ENCODE measurements around the gene CDH23.

The CDH23 gene

DNA sequence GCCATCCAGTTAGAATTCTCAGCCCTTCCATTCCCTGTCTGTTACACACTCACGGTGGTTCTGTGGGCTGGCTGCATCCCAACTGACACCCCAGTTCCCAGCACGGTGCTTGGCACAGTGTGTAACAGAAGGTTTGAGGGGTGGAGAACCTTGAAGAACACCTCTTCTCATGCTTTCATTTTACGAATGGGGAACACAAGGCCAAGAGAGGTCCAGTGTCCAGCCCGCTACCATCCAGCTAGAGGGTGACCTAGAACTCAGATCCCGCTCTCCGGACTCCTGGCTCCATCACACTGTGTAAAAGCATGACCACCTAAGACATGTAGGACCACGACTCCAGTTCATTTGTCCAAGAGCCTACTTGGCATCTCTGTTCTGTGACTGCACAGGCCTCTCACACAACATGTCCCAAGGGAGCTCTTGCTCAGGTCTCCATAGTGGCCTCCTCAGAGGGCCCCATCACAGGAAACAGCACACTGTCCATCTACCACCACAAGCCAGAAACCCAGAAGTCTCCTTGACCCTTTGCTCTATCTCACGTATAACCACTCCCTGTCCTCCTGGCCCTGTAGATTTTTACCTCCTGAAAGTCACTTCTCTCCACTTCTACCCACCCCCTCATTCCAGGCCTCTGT is 2.8 kb upstream of the CDH23 start:
- no peak for FAIRE-seq

DNA sequence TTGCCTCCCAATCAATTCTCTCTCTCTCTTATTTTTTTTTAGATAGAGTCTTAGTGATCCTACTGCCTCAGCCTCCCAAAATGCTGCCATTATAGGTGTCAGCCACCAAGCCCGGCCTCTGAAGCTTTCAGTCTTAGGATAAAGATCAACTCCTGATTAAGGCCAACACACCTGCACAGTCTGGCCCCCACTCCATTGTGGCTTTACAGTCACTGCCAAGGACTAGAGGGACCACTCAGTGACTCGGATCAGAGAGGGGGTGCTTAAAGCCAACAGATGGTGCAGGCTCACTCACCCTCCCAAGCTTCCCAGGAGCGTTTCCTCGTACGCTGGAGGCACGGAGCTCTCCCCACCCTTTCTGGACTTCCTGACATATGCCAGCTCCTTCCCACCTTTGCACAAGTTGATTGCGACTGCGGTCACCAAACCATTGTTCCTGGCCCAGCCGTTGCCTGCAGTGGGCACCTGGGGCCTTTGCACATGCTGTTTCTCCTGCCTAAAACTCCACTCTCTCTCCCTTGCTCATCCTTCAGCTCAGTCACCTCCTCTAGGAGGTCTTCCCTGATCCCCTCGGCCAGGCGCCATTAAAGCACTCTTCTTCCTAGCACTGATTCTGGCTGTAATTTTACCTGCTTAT is 1.7 kb upstream of the CDH23 start:
- no peak for FAIRE-seq

DNA sequence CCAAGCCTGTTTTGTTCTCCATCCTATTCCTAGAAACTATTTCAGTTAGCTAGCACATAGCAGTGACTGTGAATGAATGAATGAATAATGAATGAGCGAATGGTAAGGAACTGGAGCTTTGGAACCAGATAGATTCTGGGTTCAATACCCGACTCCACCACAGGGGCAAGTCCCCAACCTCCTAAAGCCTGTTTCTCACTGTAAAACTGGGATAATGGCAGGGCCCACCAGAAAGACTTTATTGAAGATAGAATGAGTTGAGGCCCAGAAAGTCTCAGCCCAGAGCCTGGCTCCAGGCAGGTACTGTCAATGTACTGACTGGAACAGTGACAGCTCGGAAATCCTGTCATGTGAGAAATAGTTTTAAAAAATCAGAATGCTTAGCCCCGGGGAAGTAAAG is 1.1 kb upstream of the CDH23 start:
- FAIRE-seq = no peak

DNA sequence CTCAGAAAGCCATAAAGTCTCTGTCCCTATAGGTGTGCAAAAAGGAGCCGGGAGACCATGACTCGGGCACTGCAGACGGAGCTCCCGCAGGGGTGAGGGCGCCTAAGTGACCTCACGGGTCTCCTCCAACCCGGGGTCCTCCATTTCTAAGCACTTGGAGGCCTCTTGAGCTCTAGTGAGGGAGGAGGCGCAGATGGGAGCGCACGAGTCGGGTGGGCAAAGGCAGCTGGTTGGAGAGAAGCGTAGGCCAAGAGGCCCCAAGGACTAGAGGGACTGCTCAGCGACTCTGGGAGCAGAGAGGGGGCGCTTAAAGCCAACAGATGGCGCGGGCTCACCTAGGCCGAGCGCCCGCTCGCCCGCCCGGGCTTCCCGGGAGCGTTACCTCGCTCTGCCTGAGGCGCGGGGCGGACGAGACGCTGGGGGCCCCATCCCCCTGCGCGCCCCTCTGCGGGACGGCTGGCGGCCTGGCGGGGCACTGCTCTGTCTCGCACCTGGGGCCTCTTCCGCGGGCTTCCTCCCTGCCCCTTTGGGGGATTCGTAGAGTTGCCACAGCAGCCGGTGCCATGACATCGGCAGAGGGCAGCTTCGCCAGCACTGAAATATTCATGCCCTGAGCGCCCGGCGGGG is 523 bp upstream of the CDH23 start:
- no peak for FAIRE-seq

DNA sequence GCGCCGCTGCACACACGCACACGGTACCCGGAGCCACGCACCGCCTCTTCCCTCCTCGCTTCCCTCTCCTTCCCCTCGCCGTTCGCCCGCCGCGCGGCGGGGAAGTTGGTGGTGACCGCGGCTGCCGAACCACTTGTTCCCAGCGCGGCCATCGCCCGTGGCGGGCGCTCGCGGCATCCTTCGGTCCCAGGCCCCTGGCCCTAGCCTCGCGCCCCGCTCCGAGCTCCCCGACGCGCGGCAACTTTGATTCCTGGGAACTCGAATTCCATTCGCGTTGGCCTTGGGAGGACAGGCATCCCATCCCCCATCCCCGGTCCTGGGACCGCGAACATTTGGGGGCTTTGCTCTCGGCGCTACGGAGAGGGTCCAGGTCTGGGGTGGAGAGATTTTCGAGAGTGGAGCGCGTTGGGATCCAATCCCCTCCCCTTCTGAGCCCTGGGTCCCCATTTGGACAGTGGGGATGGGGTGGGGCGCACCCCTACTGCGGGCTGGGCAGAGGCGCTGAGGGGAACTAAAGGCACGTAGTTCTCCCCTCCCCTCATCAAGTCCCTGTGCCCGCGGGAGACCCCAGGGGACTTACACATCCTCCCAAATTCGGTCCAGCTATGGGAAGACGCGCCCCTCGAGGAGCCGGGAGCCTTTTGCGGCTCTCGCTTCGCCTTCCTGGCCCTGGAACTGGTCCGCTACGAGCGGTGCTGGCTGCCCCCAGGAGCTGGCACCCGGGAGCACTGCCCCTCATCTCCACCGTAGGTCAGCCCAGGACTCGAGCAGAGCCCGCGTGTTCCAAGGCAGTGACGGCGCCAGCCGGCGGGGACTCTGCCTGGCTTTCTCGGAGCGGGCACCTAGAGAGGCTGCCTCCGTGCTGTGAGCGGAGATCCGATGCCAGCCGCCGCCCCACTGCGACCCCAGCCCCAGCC is 834 bp downstream of the CDH23 start:
- no peak for FAIRE-seq

DNA sequence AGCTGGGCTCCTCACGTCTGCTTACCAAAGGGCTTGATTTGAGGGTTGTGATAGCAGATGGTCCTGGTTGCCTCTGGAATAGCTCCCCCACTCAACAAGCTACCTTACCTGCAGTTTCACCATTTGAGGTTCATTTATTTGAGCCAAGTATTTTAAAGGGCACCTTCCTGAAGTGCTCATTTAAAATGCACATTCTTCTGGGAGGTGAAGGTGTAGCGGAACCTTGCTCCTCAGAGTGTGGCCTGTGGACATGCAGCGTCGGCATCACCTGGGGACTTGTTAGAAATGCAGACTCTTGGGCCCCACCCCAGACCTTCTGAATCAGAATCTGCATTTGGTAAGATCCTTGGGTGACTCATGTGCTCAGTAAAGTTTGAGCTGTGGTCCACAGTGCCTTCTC is 2.3 kb downstream of the CDH23 start:
- no peak for FAIRE-seq

DNA sequence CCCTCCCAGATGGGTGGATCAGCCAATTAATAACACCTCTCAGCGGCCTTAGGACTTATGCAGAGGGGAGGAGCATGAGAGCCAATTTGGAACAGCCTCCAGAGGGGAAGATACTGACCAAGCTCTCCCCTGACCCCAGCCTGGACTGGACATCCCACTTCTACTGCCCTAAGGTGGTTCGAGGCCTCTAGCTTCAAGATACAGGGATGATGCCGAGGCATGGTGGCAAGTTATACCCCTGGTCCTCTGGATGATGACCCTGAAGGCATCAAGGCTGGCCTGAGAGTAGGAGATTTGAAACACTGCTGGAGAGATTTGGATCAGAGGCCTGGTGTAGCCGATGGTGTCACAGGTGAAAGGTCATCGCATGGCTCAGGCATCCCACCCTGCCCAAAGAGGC is 3.2 kb downstream of the CDH23 start:
- no peak for FAIRE-seq

DNA sequence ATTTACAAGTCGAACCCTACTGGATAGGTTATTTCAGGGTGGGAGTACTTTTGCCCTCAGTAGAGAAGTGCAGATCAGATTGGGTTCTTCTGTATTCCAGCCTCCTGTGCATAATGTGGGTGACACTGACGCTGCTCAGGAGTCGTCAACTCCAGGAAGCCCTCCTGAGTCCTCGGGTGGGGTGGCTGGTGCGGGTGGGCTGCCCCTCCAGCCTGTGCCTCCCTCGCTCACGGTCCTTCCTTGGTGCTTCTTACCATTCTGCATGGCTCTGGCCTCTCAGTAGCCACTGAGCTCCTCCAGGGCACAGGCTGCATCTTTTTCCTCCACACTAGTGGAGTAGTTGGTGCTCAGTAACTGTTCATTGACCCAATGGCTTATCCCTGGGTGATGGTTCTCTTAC is 4.3 kb downstream of the CDH23 start:
- FAIRE-seq = no peak

DNA sequence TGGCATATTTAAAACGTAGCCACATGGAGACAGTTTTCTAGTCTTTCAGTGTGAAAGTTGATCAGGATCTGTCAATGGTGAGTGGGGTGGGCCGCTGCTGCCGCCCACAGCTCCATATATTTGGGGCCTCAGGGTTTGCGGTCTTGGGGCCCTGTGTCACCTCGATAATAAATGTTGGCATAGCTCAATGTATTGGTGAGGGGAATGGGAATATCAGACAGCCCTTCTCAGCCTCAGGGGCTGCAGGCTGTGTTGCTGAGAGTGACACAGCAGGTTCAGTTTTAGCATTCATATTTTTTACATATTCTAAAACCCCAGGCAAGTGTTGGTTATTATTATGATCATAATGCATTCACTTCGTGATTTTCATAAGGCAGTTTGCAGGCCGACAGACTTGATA is 5.3 kb downstream of the CDH23 start:
- FAIRE-seq = no peak

DNA sequence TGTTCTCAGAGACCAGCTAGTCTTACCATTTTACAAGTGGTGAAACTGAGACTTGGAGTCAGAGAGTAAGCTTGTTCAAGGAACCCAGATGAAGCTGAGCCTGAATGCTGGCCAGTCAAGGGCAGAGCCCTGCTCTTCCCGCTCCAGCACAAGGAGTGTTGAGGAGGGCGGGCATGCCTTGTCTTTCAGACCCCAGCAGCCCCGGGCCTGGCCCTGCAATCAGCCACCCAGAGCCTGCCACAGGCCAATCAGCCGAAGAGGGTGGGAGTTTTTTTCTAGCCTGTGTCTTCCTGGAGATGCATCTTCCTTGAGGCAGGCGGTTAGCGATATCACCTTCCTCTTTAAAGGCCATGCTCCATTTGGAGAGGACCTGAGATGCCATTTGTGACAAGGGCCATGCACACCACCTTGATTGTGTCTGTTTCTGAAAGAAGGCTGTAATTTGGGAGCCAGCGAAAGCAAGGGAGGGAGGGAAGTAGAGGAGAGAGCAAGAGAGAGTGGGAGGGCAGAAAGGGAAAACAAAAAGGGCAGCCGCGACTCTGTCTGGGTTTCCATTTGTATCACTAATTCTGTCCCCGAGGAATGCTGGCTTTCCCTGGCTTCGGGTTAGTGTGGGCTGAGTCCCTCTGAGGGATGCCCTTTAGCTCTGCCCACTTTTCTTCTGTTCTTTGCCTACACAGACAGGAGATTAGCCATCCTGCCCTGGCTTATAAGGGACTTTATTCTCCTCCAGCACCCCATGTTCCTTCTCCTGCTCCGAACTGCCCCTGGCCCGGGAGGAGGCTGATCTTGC is 8.0 kb downstream of the CDH23 start:
- no peak for FAIRE-seq

DNA sequence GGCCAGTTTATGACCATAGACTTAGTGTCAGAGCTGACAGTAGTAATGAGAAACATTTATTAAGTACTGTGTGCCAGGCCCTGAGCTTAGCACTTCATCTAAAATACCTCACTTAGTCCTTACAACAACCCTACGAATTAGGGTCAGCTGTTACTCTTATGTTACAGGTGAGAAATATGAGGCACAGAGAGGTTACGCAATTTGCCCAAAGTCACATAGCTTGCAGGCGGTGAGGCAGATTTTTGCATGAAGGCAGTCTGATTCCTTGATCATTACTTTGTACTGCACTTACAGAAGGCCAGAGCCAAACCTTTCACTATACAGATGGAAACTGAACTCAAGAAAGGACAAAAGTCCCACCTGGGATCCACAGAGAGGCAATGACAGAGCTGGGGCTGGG is 10.2 kb downstream of the CDH23 start:
- no peak for FAIRE-seq

DNA sequence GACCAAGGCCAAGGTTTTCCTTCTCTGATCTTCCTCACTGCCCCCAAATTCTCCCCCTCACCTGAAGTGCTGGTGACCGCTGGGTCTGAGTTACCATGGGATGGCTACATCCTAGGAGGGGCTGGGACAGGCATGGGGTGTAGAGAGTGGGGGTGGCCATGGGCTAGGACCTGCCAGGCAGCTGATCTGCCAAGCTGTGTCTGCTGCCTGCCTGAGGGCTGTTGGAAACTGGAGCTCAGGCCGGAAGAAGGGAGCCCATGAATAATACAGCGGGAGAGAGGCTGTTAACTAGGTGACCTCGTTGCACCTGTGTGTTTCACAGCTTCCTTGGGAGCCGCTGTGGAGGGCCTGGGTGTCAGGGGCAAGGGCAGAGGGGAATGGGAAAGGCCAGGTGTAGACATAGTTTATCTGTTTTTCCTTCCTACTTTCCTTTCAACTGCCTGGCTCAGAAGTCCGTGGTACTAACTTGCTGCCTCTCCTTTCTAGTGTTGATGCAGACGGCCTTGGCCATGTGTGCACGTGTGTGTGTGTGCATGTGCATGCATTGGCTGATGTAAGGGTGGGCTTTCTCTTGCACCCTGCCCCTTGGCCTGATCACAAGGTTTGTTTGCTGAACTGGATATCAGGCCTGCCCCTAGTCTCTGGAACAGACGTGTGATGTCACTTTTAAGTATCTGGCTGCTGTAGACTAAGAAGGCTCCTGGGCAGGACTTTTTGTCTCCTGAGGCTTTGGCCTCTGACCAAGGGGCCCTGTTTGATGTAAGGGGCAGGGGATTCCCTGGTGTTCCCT is 11.9 kb downstream of the CDH23 start:
- no peak for FAIRE-seq

DNA sequence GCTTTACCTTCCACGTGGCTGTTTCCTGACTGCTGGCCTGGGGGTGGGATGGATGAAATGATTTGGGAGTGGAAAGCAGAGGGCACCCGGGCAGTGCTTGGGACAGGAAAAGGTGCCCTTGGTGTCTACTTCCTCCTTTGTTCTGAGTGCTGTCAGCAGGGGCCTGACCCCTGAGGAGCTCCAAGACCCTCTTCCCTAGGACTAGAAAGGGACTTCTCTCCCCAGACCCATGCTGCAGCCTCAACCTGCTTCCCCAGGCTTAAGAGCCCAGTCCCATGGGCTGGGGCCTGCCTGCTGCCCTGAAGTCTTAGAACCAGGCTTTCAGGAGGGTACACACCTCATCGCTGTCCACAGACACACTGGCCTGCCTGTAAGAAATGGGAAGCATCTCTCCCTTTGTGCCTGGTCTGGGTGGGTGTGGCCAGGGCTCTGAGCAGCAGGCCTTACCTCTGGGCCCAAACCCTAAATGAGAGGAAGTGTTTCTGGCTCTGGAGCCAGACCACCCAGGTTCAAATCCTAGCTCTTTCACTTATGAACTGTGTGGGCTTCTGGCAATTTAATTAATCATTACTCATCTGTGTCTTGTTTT is 12.9 kb downstream of the CDH23 start:
- no peak for FAIRE-seq

DNA sequence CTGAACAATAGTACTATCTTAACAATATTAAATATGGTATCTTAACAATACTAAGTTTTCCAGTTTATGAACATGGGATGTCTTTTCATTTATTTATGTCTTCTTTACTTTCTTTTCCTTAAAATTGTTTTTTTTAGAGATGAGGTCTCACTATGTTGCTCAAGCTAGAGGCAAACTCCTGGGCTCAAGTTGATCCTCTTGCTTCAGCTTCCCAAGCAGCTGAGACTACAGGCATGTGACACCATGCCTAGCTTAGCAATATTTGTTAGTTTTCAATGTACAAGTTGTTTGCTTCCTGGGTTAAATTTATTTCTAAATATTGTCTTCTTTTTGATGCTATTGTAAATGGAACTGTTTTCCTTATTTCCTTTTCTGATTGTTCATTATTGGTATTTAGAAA is 16.9 kb downstream of the CDH23 start:
- no peak for FAIRE-seq

DNA sequence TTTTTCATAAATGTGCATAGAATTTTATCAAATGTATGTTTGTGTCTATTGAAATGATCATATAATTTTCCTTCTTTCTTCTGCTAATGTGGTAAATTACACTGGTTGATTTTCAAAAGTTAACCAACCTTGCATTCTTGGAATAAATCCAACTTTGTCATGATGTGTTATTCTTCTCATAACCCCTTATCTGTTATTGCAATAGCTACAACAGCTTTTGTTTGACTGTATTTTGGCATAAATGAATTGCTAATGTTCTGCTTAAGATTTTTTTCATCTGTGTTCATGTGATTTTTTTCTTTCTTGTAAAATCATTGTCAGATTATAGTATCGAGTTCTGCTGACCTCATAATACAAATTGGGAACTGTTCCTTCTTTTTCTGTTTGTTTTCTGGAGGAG is 17.6 kb downstream of the CDH23 start:
- FAIRE-seq = no peak

DNA sequence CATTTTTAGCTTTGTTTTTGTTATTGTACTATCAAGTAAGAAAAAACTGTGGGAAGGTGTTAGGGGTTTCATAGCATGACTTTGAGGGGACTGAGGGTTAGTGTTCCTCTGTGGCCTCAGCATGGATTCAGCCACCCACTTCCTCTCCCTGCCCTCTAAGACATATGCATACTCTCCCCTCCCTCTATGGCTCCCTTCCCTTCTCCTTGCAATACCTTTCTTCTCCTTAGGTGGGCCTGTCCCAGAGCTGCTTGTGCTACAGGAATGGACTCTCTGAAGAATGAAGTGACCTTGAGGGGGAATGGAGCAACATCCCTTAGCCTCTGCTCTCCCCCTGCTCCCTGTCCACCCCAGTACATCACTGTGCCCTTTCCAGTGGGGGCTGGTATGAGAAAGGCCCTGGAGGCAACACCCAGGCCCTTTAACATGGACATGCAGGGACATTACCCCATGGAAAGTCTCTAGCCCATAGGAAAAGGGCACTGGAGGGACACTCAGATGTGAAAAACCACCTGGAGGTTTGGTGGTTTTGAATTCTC is 22.4 kb downstream of the CDH23 start:
- no peak for FAIRE-seq

DNA sequence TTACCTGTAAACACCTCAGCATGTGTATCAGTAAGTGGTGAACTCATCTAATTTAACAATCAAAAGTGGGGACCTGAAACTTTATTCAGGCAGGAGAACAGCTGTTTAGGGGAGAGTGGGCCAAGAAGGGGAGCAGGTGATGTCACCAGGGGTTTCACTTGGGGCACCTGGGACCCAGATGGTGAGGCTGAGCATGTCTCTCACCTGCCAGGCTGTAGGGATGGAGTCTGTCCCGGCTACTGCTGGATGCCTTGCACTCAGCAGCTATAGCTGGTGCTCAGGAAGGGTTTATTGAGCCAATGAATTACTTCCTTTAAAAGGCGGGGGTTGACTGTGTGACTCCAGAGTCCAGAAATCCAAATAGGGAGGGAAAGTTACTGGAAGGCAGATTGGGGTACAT is 23.0 kb downstream of the CDH23 start:
- FAIRE-seq = no peak

DNA sequence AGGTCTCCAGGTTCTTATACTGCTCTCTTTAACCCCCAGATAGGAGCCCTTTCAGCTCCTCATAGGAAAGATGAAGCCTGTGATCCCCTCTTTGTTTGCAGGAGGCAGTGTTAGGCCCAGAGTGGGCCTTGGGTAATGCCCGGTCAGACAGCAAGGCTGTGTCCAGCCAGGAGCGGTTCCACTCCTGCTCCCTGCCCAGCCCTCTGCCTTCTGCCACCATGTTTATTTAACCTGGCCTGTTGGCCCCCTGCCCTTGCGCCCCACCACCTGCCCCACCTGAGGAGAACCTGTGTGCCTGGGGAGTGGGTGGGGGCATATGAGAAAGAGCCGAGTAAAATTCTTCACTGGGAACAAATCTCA is 24.3 kb downstream of the CDH23 start:
- no peak for FAIRE-seq

DNA sequence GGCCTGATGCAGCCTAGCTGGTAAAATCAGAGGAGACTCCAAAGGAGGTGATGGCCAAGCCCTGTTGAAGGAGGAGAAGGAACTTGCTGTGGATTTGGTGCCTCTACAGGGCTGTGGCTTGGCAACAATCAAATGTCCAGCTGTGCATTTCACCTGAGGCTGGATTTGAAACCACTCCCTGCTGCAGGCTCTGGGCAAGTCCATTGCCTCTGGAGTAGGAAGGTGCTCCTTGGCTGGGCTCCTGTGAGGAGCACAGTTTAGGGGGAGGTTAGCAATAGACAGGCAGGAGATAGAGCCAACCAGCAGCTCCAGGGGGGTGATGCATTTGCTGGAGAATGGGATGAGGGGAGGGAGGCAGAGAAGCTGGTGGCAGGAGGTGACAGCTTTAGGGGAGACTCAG is 26.5 kb downstream of the CDH23 start:
- no peak for FAIRE-seq

DNA sequence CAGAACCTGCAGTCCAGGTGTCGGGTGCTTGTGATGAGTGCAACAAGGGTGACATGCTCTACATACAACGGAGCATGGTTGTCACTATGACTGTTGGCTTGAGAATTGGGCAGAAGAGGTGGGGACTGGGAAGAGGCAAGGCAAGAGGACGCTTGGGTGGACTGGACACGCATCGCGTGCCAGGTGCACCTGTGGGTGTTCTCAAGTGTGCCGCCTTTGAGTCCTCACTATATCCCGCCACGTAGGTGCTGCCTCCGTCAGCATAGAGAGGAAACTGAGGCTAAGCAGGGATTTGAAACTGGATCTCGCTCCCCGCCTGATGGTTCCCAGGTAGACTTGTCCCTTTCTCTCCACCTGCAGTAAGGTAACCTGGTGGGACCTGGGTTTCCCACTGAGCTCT is 27.2 kb downstream of the CDH23 start:
- FAIRE-seq = no peak

DNA sequence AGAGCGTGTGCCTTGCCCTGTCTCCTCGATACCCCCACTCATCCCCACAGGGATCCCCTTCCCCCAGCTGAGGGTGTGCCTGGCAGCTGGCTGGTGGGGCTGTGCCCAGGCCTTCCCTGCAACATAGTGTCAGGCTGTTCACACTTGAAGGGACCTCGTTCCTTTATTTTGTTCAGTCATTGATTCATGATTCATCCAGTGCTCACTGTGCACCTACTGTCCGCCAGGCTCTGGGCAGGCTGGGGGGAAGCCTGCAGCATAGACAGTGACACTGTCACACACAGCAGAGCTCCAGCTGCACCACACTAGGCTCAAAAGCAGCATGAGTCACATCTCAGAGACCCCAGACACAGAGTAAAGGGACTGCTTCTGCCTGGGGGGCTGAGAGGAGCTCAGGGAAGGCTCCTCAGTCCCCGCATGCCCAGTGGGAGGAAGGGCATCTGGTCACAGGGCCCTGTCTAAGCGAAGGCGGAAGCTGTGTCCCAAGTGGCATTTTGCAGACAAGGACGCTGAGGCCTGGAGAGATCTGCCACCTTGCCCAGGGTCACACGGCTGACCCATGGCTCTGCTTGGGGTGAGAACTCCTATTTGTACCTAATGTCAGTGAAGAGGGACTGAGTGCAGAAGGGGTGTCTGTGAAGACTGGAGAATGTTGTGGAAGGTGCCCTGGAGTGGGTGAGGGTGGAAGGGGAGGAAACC is 27.9 kb downstream of the CDH23 start:
- no peak for FAIRE-seq
